ENCODE measurements around the gene EXOSC3.

DNA sequence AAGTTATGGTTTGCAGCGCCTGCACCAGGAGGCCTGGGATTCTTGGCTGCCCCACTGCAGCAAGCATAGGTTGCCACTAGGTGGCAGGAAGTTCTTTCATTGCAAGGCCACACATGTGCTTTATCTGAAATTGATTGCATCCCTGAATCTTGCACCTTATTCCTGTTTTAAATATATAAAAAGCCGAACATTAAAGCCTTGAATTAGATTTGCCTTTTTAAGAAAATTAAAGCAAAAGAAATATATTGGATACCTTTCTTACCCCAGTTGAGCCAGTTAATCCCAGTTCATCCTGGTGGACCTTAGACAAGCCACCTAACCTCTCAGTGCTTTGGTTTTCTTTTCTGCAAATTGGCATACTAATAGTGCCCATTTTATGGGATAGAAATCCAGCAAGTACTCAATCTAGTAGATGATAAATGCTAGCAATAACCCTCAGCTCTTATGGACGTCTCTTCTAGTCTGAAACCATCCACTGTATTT lies 37.6 kb downstream of the EXOSC3 start:
- no peak for TF ChIP-seq POLR2A (IDR thresholded peaks at IDR 0.05)
- peak; percentile 55 to 60 (median 57) for TF ChIP-seq CTCF (IDR thresholded peaks at IDR 0.05)
